Astrocyte (in vitro differentiated cells and primary cell): Measurements from ENCODE around the gene ZEB1. TPM values are rescaled to one million over a fixed set of nuclear protein-coding genes. Genes with fewer than 3 reads are reported as not detected.
A peak's percentile ranks its signal among the peaks of the same experiment; 100 is the strongest.

Experiments used
- DNase-seq: peaks from one replicate; pipeline ENCODE4 v3.0.0-alpha.2; 2010; ENCODE audit warnings: low read depth
- FAIRE-seq: peaks from 2 replicates; lab custom pipeline; 2011; peaks lifted over from hg19 to GRCh38; lab: Jason Lieb, UNC
- H2AFZ ChIP-seq: 2 replicates; pipeline ENCODE4 v1.6.0; 2012; ENCODE audit warnings: low read depth, low read length, inconsistent platforms
- H3K27ac ChIP-seq: 2 replicates; pipeline ENCODE4 v1.5.1; 2011; ENCODE audit warnings: low read depth, low read length, inconsistent platforms
- H3K27me3 ChIP-seq: 2 replicates; pipeline ENCODE4 v1.6.0; 2011; ENCODE audit warnings: low read length, inconsistent platforms; ENCODE audit not compliant: insufficient read depth
- H3K36me3 ChIP-seq: 2 replicates; pipeline ENCODE4 v1.5.1; 2011; ENCODE audit warnings: low read length, inconsistent platforms; ENCODE audit not compliant: insufficient read depth
- H3K4me1 ChIP-seq: 2 replicates; pipeline ENCODE4 v1.5.1; 2011; ENCODE audit warnings: low read length, inconsistent platforms; ENCODE audit not compliant: insufficient read depth
- H3K4me2 ChIP-seq: 2 replicates; pipeline ENCODE4 v1.6.0; 2012; ENCODE audit warnings: low read length, inconsistent platforms
- H3K4me3 ChIP-seq: 2 replicates; pipeline ENCODE4 v1.5.1; 2011; ENCODE audit warnings: low read depth, mild to moderate bottlenecking, low read length, inconsistent platforms; ENCODE audit not compliant: insufficient read depth
- H3K79me2 ChIP-seq: 2 replicates; pipeline ENCODE4 v1.6.0; 2012; ENCODE audit warnings: mild to moderate bottlenecking, low read length, inconsistent platforms; ENCODE audit not compliant: insufficient read depth
- H3K9ac ChIP-seq: 2 replicates; pipeline ENCODE4 v1.6.0; 2012; ENCODE audit warnings: mild to moderate bottlenecking, low read length, inconsistent platforms
- H3K9me3 ChIP-seq: 2 replicates; pipeline ENCODE4 v1.5.1; 2012; ENCODE audit warnings: low read depth, mild to moderate bottlenecking, low read length, inconsistent platforms; ENCODE audit not compliant: insufficient read depth
- H4K20me1 ChIP-seq: 2 replicates; pipeline ENCODE4 v1.6.0; 2012; ENCODE audit warnings: low read length, inconsistent platforms; ENCODE audit not compliant: insufficient read depth
- H3K27ac Mint-ChIP-seq: one replicate; pipeline ENCODE4 v1.8.0; 2021; ENCODE audit warnings: mild to moderate bottlenecking, mixed read lengths; ENCODE audit not compliant: unreplicated experiment
- H3K27me3 Mint-ChIP-seq: one replicate; pipeline ENCODE4 v1.8.0; 2021; ENCODE audit warnings: low read depth, mixed read lengths; ENCODE audit not compliant: unreplicated experiment
- H3K36me3 Mint-ChIP-seq: one replicate; pipeline ENCODE4 v1.8.0; 2021; ENCODE audit warnings: low read depth, mixed read lengths; ENCODE audit not compliant: unreplicated experiment
- H3K4me1 Mint-ChIP-seq: one replicate; pipeline ENCODE4 v1.8.0; 2021; ENCODE audit warnings: low read depth, mixed read lengths; ENCODE audit not compliant: unreplicated experiment
- H3K4me3 Mint-ChIP-seq: one replicate; pipeline ENCODE4 v1.8.0; 2021; ENCODE audit warnings: mild to moderate bottlenecking, moderate library complexity, mixed read lengths; ENCODE audit not compliant: unreplicated experiment
- H3K9me3 Mint-ChIP-seq: one replicate; pipeline ENCODE4 v1.8.0; 2021; ENCODE audit warnings: mild to moderate bottlenecking, mixed read lengths; ENCODE audit not compliant: unreplicated experiment
- EZH2 ChIP-seq: IDR thresholded peaks from 2 replicates; pipeline ENCODE4 v1.6.1; 2012; ENCODE audit warnings: mild to moderate bottlenecking, low read length, inconsistent platforms; ENCODE audit not compliant: insufficient read depth
- total RNA-seq: library from RNA; stranded (reverse); gene quantifications from 2 replicates; pipeline ENCODE4 v1.2.1, GENCODE V29; 2021
- TF ChIP-seq, protein P1 (sequence below): IDR thresholded peaks from 2 replicates; pipeline ENCODE4 v1.5.1; 2011; ENCODE audit warnings: low read depth, mild to moderate bottlenecking, inconsistent platforms, low read length, moderate library complexity; ENCODE audit not compliant: insufficient read depth

The ZEB1 gene
- total RNA-seq, 1 donor from 2014 or later: 37.2 TPM

DNA sequence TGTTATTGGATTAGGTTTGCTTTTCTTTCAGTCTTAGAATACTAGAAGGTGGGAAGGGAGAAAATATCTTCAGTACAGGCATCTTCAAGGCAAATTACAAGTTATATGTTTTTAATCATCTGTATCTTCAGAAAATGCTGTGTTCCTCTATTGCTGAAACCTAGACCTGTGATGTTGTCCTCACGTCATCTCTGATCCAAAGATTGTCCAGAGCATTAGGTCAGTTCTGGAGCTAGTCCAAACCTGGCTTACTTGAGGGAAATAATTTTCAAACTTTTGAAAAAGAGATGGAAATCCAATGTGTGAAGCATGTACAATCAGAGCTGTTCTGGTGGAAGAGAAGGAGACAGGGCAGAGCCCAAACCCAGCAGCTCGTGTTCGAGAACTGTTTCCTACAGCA, 217.3 kb downstream of the ZEB1 start:
- no peaks in the 10 kb centered on the region for H3K4me1 ChIP-seq
- no peaks in the 10 kb centered on the region for H3K27me3 ChIP-seq
- no peak overlapping the region for H3K27ac Mint-ChIP-seq
- H3K4me1 Mint-ChIP-seq: no peaks in the 10 kb centered on the region
- FAIRE-seq (no peak), DNase-seq (no peak)
- H3K9me3 Mint-ChIP-seq: no peaks in the 10 kb centered on the region
- H2AFZ ChIP-seq: no peak overlapping the region
- H3K79me2 ChIP-seq: no peaks in the 10 kb centered on the region
- no peaks in the 10 kb centered on the region for H4K20me1 ChIP-seq
- peaks cover 5% of the 10 kb centered on the region for H3K27me3 Mint-ChIP-seq
- no peaks in the 10 kb centered on the region for H3K36me3 ChIP-seq
- TF ChIP-seq EZH2: no peak
- TF ChIP-seq, protein P1, sequence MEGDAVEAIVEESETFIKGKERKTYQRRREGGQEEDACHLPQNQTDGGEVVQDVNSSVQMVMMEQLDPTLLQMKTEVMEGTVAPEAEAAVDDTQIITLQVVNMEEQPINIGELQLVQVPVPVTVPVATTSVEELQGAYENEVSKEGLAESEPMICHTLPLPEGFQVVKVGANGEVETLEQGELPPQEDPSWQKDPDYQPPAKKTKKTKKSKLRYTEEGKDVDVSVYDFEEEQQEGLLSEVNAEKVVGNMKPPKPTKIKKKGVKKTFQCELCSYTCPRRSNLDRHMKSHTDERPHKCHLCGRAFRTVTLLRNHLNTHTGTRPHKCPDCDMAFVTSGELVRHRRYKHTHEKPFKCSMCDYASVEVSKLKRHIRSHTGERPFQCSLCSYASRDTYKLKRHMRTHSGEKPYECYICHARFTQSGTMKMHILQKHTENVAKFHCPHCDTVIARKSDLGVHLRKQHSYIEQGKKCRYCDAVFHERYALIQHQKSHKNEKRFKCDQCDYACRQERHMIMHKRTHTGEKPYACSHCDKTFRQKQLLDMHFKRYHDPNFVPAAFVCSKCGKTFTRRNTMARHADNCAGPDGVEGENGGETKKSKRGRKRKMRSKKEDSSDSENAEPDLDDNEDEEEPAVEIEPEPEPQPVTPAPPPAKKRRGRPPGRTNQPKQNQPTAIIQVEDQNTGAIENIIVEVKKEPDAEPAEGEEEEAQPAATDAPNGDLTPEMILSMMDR: no peak
- no peak overlapping the region for H3K27ac ChIP-seq
- no peak overlapping the region for H3K9ac ChIP-seq
- no peak overlapping the region for H3K4me2 ChIP-seq
- H3K36me3 Mint-ChIP-seq: no peaks in the 10 kb centered on the region
- H3K9me3 ChIP-seq: no peaks in the 10 kb centered on the region
- no peak overlapping the region for H3K4me3 Mint-ChIP-seq
- no peak overlapping the region for H3K4me3 ChIP-seq

DNA sequence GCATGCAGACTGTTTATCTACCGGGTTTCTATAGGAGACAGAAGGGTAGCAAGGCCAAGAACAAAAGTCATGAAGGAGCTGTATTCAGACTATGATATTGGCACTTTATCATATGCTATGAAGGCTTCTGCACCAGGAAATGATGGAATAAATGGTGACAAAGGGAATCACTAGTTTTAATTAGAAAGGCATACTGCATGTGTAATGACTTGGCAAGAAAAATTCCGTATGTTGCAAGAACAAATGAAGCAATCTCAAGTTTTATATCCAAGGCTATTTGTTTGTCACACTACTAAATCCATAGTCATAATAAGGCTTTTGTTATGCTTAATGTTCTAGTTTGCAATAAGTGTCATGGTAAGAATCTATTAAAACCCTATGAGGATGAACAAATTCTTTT, 230.9 kb downstream of the ZEB1 start:
- H3K4me1 Mint-ChIP-seq: peaks cover 6% of the 10 kb centered on the region
- no peaks in the 10 kb centered on the region for H3K79me2 ChIP-seq

DNA sequence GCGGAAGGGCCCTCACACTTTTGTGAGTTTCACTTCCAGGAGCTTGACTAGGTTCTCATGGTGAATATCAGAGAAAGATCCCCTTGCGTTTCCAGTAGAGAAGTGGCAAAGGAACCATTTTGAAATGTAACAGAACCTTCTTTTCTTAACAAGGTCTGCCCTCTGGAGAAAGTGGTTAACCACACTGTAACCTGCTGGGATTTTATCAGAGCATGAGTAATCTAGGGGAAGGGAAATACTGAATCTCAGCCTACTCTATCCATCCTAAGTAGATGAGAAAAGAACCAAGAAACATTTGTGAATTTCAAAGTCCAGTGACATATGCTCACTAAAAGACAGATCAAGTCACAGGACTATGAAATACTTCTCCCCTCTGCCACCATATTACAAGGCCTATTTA, 235.5 kb downstream of the ZEB1 start:
- H3K27me3 ChIP-seq: peaks cover 22% of the 10 kb centered on the region
- no peak overlapping the region for H3K9ac ChIP-seq
- DNase-seq (peak; percentile 91), FAIRE-seq (peak; percentile 84)
- H3K4me1 Mint-ChIP-seq: peaks cover 6% of the 10 kb centered on the region
- H3K9me3 Mint-ChIP-seq: peaks cover 12% of the 10 kb centered on the region
- no peak overlapping the region for H2AFZ ChIP-seq
- no peak overlapping the region for H3K4me3 Mint-ChIP-seq
- no peaks in the 10 kb centered on the region for H3K36me3 Mint-ChIP-seq
- H4K20me1 ChIP-seq: peaks cover 3% of the 10 kb centered on the region
- H3K9me3 ChIP-seq: peaks cover 17% of the 10 kb centered on the region
- peak overlapping the region; percentile 36 for H3K4me2 ChIP-seq
- no peak overlapping the region for H3K27ac ChIP-seq
- H3K27ac Mint-ChIP-seq: no peak overlapping the region
- H3K36me3 ChIP-seq: no peaks in the 10 kb centered on the region
- no peak overlapping the region for H3K4me3 ChIP-seq
- H3K79me2 ChIP-seq: no peaks in the 10 kb centered on the region
- TF ChIP-seq, protein P1: no peak
- TF ChIP-seq EZH2: no peak
- H3K27me3 Mint-ChIP-seq: no peaks in the 10 kb centered on the region
- H3K4me1 ChIP-seq: no peaks in the 10 kb centered on the region

More for the DNA sequence above, 230.9 kb downstream of the ZEB1 start:
- H3K27ac ChIP-seq: no peak overlapping the region
- H3K27me3 ChIP-seq: peaks cover 6% of the 10 kb centered on the region
- peaks cover 8% of the 10 kb centered on the region for H3K27me3 Mint-ChIP-seq
- H3K9me3 ChIP-seq: peaks cover 7% of the 10 kb centered on the region
- H3K4me1 ChIP-seq: no peaks in the 10 kb centered on the region
- no peaks in the 10 kb centered on the region for H3K36me3 ChIP-seq
- H3K4me2 ChIP-seq: no peak overlapping the region
- H3K4me3 ChIP-seq: no peak overlapping the region
- no peak for TF ChIP-seq EZH2
- TF ChIP-seq, protein P1: no peak
- H4K20me1 ChIP-seq: peaks cover 3% of the 10 kb centered on the region
- no peak overlapping the region for H3K9ac ChIP-seq
- H3K27ac Mint-ChIP-seq: no peak overlapping the region
- H2AFZ ChIP-seq: no peak overlapping the region
- H3K9me3 Mint-ChIP-seq: peaks cover 18% of the 10 kb centered on the region
- DNase-seq (no peak), FAIRE-seq (no peak)
- H3K4me3 Mint-ChIP-seq: no peak overlapping the region
- H3K36me3 Mint-ChIP-seq: peaks cover 5% of the 10 kb centered on the region
